ENCODE data around the gene SCEL. TPM values are rescaled to one million over a fixed set of nuclear protein-coding genes. Genes with fewer than 3 reads are reported as not detected.
"Not testable (repeated sequence)": the region's sequence is repeated elsewhere in the genome, so short reads cannot be mapped to it uniquely, and the experiment has no call there.

SCEL gene
- total RNA-seq, 1 experiment from 2014 or later, result 1.3 TPM

GRCh38 chr13:77637588-77637987 is 102.1 kb downstream of the SCEL start:
- H3K9me3 Mint-ChIP-seq (ENCODE audit: unreplicated experiment), result no peaks in the 10 kb centered on the region
- no peak for DNase-seq (ENCODE audit: unreplicated experiment)
- ChIA-PET POLR2A (no interaction called here), CTCF (interaction anchor here (0.6 kb wide), 2 partner anchors 45 to 76 kb away, joined by 3 read pairs; no protein-coding TSS in a partner anchor)
- H3K27me3 Mint-ChIP-seq (ENCODE audit: insufficient read depth, unreplicated experiment), result no peaks in the 10 kb centered on the region
- H3K4me3 Mint-ChIP-seq (ENCODE audit: unreplicated experiment), result no peak overlapping the region
- no peak for TF ChIP-seq CTCF (IDR thresholded peaks at IDR 0.05; ENCODE audit: unreplicated experiment)
- intact Hi-C loops (cut with micrococcal nuclease), result no loop called here
- no peaks in the 10 kb centered on the region for H3K4me1 Mint-ChIP-seq (ENCODE audit: insufficient read depth, unreplicated experiment)
- H3K27ac Mint-ChIP-seq (ENCODE audit: low read depth, unreplicated experiment), result no peak overlapping the region
- no TSS peak for BruUV-seq (replicated peaks)
- no peaks in the 10 kb centered on the region for H3K36me3 Mint-ChIP-seq (ENCODE audit: insufficient read depth, unreplicated experiment)

DNA sequence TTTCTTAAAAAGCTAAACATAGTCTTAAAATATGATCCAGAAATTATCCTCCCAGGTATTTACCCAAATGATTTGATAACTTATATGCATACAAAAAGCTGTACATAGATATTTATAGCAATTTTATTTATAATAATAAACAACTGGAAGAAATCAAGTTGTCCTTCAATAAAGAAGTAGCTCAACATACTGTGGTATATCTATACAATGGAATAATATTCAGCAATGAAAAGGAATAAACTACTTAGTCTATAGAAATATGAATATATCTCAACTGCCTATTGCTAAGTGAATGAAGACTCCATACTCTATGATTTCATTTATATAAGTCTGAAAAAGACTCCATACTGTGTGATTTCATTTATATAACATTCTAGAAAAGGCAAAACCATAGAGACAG is 114.9 kb downstream of the SCEL start:
- H3K4me3 Mint-ChIP-seq (ENCODE audit: unreplicated experiment), result no peak overlapping the region
- BruUV-seq (replicated peaks), result no TSS peak
- no peak overlapping the region for H3K27ac Mint-ChIP-seq (ENCODE audit: low read depth, unreplicated experiment)
- H3K9me3 Mint-ChIP-seq (ENCODE audit: unreplicated experiment), result no peaks in the 10 kb centered on the region
- intact Hi-C loops (cut with micrococcal nuclease), result no loop called here
- CTCF ChIA-PET, result no interaction called here
- POLR2A ChIA-PET, result no interaction called here
- no peak for TF ChIP-seq CTCF (IDR thresholded peaks at IDR 0.05; ENCODE audit: unreplicated experiment)
- H3K36me3 Mint-ChIP-seq (ENCODE audit: insufficient read depth, unreplicated experiment), result no peaks in the 10 kb centered on the region
- no peak for DNase-seq (ENCODE audit: unreplicated experiment)
- no peaks in the 10 kb centered on the region for H3K4me1 Mint-ChIP-seq (ENCODE audit: insufficient read depth, unreplicated experiment)
- H3K27me3 Mint-ChIP-seq (ENCODE audit: insufficient read depth, unreplicated experiment), result no peaks in the 10 kb centered on the region

- Mint-ChIP-seq H3K4me3 (ENCODE audit: unreplicated experiment) (no peak overlapping the region), H3K4me1 (ENCODE audit: insufficient read depth, unreplicated experiment) (no peaks in the 10 kb centered on the region), H3K9me3 (ENCODE audit: unreplicated experiment) (no peaks in the 10 kb centered on the region), H3K27me3 (ENCODE audit: insufficient read depth, unreplicated experiment) (no peaks in the 10 kb centered on the region), H3K36me3 (ENCODE audit: insufficient read depth, unreplicated experiment) (no peaks in the 10 kb centered on the region), H3K27ac (ENCODE audit: low read depth, unreplicated experiment) (no peak overlapping the region)
- TF ChIP-seq CTCF (IDR thresholded peaks at IDR 0.05; ENCODE audit: unreplicated experiment), result no peak
- ChIA-PET CTCF (no interaction called here), POLR2A (no interaction called here)
- no peak for DNase-seq (ENCODE audit: unreplicated experiment)
- intact Hi-C loops (cut with micrococcal nuclease), result no loop called here
- BruUV-seq (replicated peaks), result no TSS peak
Observed at GRCh38 chr13:77653301-77653700, 117.8 kb downstream of the SCEL start.

- POLR2A ChIA-PET; H3K4me1 Mint-ChIP-seq (ENCODE audit: insufficient read depth, unreplicated experiment); H3K36me3 Mint-ChIP-seq (ENCODE audit: insufficient read depth, unreplicated experiment); H3K4me3 Mint-ChIP-seq (ENCODE audit: unreplicated experiment); BruUV-seq (replicated peaks); H3K9me3 Mint-ChIP-seq (ENCODE audit: unreplicated experiment); intact Hi-C loops (cut with micrococcal nuclease); H3K27me3 Mint-ChIP-seq (ENCODE audit: insufficient read depth, unreplicated experiment); DNase-seq (ENCODE audit: unreplicated experiment); CTCF ChIA-PET; H3K27ac Mint-ChIP-seq (ENCODE audit: low read depth, unreplicated experiment): not testable (repeated sequence)
Observed at GRCh38 chr13:77660016-77660415, 124.5 kb downstream of the SCEL start.

DNA sequence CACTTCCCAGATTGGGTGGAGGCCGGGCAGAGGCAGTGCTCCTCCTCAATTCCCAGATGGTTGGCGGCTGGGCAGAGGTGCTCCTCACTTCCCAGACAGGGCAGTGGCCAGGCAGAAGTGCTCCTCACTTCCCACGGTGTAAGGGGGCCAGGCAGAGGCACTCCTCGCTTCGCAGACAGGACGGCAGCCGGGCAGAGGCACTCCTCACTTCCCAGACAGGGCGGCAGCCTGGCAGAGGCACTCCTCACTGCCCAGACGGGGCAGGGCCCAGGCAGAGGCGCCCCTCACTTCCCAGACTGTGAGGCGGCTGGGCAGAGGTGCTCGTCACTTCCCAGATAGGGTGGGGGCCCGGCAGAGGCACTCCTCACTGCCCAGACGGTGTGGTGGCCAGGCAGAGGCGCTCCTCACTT is 125.3 kb downstream of the SCEL start:
- Mint-ChIP-seq H3K4me3 (ENCODE audit: unreplicated experiment) (no peak overlapping the region), H3K27ac (ENCODE audit: low read depth, unreplicated experiment) (no peak overlapping the region), H3K9me3 (ENCODE audit: unreplicated experiment) (no peaks in the 10 kb centered on the region), H3K27me3 (ENCODE audit: insufficient read depth, unreplicated experiment) (no peaks in the 10 kb centered on the region), H3K36me3 (ENCODE audit: insufficient read depth, unreplicated experiment) (no peaks in the 10 kb centered on the region), H3K4me1 (ENCODE audit: insufficient read depth, unreplicated experiment) (no peaks in the 10 kb centered on the region)
- intact Hi-C loops (cut with micrococcal nuclease), result no loop called here
- TF ChIP-seq CTCF (IDR thresholded peaks at IDR 0.05; ENCODE audit: unreplicated experiment), result no peak
- BruUV-seq (replicated peaks), result no TSS peak
- ChIA-PET CTCF (no interaction called here), POLR2A (no interaction called here)
- no peak for DNase-seq (ENCODE audit: unreplicated experiment)

DNA sequence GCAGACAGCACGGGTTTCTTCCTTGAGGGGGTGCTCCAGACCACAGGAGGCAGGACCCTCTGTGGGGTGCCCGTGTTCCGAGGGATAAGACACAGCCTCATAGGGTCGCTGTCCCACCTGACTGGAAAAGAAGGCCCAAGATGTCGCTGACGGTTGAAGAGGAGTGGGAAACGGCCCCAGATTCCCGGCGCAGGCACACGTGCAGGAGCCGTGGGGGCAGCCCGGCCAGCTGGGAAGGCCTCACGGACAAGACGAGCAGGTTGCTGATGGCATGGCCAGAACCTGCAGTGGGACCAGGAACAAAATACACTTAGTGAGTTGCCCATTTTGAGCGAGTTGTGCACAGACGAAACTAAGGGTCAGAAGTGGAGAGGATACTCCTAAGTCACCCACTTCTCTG is 126.8 kb downstream of the SCEL start:
- H3K4me3 Mint-ChIP-seq (ENCODE audit: unreplicated experiment); H3K36me3 Mint-ChIP-seq (ENCODE audit: insufficient read depth, unreplicated experiment); BruUV-seq (replicated peaks); H3K9me3 Mint-ChIP-seq (ENCODE audit: unreplicated experiment); POLR2A ChIA-PET; H3K4me1 Mint-ChIP-seq (ENCODE audit: insufficient read depth, unreplicated experiment); H3K27ac Mint-ChIP-seq (ENCODE audit: low read depth, unreplicated experiment); DNase-seq (ENCODE audit: unreplicated experiment); intact Hi-C loops (cut with micrococcal nuclease); CTCF ChIA-PET: not testable (repeated sequence)
- peaks cover 12% of the 10 kb centered on the region for H3K27me3 Mint-ChIP-seq (ENCODE audit: insufficient read depth, unreplicated experiment)

DNA sequence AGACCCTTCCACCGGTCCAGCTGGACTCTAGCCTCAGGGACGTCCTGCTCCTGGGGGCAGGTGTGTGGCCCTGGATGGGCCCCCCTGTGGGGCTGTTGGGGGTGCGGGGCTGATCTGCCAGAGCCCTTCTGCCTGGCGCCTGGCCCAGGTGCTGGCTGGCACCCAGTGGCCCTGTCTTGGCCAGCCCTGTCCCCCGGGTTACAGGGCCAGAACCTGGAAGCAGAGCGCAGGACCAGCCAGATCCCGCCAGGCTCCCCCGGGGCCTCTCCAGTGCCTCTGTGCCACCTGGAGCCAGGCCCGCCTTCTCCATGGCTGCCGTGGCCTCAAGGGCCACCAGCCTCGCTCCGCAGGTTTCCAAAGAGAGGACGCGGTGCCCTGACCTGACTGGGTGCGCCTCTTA is 127.3 kb downstream of the SCEL start:
- H3K9me3 Mint-ChIP-seq (ENCODE audit: unreplicated experiment); BruUV-seq (replicated peaks); DNase-seq (ENCODE audit: unreplicated experiment); H3K36me3 Mint-ChIP-seq (ENCODE audit: insufficient read depth, unreplicated experiment); H3K27ac Mint-ChIP-seq (ENCODE audit: low read depth, unreplicated experiment); POLR2A ChIA-PET; H3K4me3 Mint-ChIP-seq (ENCODE audit: unreplicated experiment); intact Hi-C loops (cut with micrococcal nuclease); CTCF ChIA-PET; H3K4me1 Mint-ChIP-seq (ENCODE audit: insufficient read depth, unreplicated experiment): not testable (repeated sequence)
- H3K27me3 Mint-ChIP-seq (ENCODE audit: insufficient read depth, unreplicated experiment), result peaks cover 13% of the 10 kb centered on the region

All from MCF 10A (cell line).